ENCODE results near the gene CARHSP1. TPM values are rescaled to one million over a fixed set of nuclear protein-coding genes. Genes with fewer than 3 reads are reported as not detected.
A peak's percentile ranks its signal among the peaks of the same experiment; 100 is the strongest.

The CARHSP1 gene
- total and polyA plus RNA-seq, 2 experiments from 2014 or later: 140 to 167 TPM

- Histone ChIP-seq H2AFZ (no peak overlapping the region), H4K20me1 (ENCODE audit: insufficient read depth, poor library complexity, severe bottlenecking) (peaks cover 6% of the 10 kb centered on the region), H3K4me3 (no peak overlapping the region), H3K4me1 (ENCODE audit: insufficient read depth) (no peaks in the 10 kb centered on the region), H3K9me2 (replicated peaks; ENCODE audit: insufficient read depth) (no peaks in the 10 kb centered on the region), H3K36me3 (replicated peaks; ENCODE audit: insufficient read depth, low read depth) (peaks cover 8% of the 10 kb centered on the region), H3K79me2 (peaks cover 37% of the 10 kb centered on the region), H3K27me3 (no peaks in the 10 kb centered on the region), H3K9me3 (ENCODE audit: low read depth) (no peaks in the 10 kb centered on the region), H3K4me2 (no peak overlapping the region), H3K27ac (no peak overlapping the region)
- 86% methylated on average over 13 of the region's 13 CpGs for whole genome bisulfite sequencing (ENCODE audit: low lambda C conversion rate, missing lambda C conversion rate)
- peak; percentile 44 for DNase-seq (ENCODE audit: low spot score)
- TF ChIP-seq EZH2 (IDR thresholded peaks at IDR 0.05; ENCODE audit: borderline replicate concordance) (no peak), CTCF (IDR thresholded peaks at IDR 0.05; ENCODE audit: poor library complexity) (peak; percentile 45)
Measured at GRCh38 chr16:8905168-8905762, 36.5 kb upstream of the CARHSP1 start.

- peaks cover 8% of the 10 kb centered on the region for H3K36me3 ChIP-seq (replicated peaks; ENCODE audit: insufficient read depth, low read depth)
- no peak for DNase-seq (ENCODE audit: low spot score)
- no peaks in the 10 kb centered on the region for H3K9me3 ChIP-seq (ENCODE audit: low read depth)
- no peaks in the 10 kb centered on the region for H3K27me3 ChIP-seq
- no peak overlapping the region for H3K4me3 ChIP-seq
- H3K27ac ChIP-seq: no peak overlapping the region
- peaks cover 4% of the 10 kb centered on the region for H4K20me1 ChIP-seq (ENCODE audit: insufficient read depth, poor library complexity, severe bottlenecking)
- no peak overlapping the region for H3K4me2 ChIP-seq
- TF ChIP-seq EZH2 (IDR thresholded peaks at IDR 0.05; ENCODE audit: borderline replicate concordance) (no peak), CTCF (IDR thresholded peaks at IDR 0.05; ENCODE audit: poor library complexity) (no peak), EZH2phosphoT487 (IDR thresholded peaks at IDR 0.05; ENCODE audit: low read depth, severe bottlenecking, unreplicated experiment) (no peak)
- H3K9me2 ChIP-seq (replicated peaks; ENCODE audit: insufficient read depth): no peaks in the 10 kb centered on the region
- no peak overlapping the region for H2AFZ ChIP-seq
- peaks cover 29% of the 10 kb centered on the region for H3K79me2 ChIP-seq
- 96% methylated on average over 8 of the region's 8 CpGs for WGBS (ENCODE audit: low lambda C conversion rate, missing lambda C conversion rate)
- no peaks in the 10 kb centered on the region for H3K4me1 ChIP-seq (ENCODE audit: insufficient read depth)
Measured at GRCh38 chr16:8904018-8904430, 35.2 kb upstream of the CARHSP1 start.

- Histone ChIP-seq H3K27me3 (no peaks in the 10 kb centered on the region), H4K20me1 (ENCODE audit: insufficient read depth, poor library complexity, severe bottlenecking) (peaks cover 4% of the 10 kb centered on the region), H3K27ac (no peak overlapping the region), H3K9me2 (replicated peaks; ENCODE audit: insufficient read depth) (no peaks in the 10 kb centered on the region), H3K4me2 (no peak overlapping the region), H3K4me1 (ENCODE audit: insufficient read depth) (no peaks in the 10 kb centered on the region), H2AFZ (no peak overlapping the region), H3K36me3 (replicated peaks; ENCODE audit: insufficient read depth, low read depth) (peaks cover 8% of the 10 kb centered on the region), H3K79me2 (peaks cover 23% of the 10 kb centered on the region), H3K4me3 (no peak overlapping the region), H3K9me3 (ENCODE audit: low read depth) (no peaks in the 10 kb centered on the region)
- no peak for DNase-seq (ENCODE audit: low spot score)
- over 99% methylated on average over 9 of the region's 9 CpGs for WGBS (ENCODE audit: low lambda C conversion rate, missing lambda C conversion rate)
- TF ChIP-seq EZH2phosphoT487 (IDR thresholded peaks at IDR 0.05; ENCODE audit: low read depth, severe bottlenecking, unreplicated experiment) (no peak), CTCF (IDR thresholded peaks at IDR 0.05; ENCODE audit: poor library complexity) (no peak), EZH2 (IDR thresholded peaks at IDR 0.05; ENCODE audit: borderline replicate concordance) (no peak)
Measured at GRCh38 chr16:8903004-8903403, 34.2 kb upstream of the CARHSP1 start.
